Measurements from ENCODE around the gene C1orf232. TPM values are rescaled to one million over a fixed set of nuclear protein-coding genes. Genes with fewer than 3 reads are reported as not detected.

Gene C1orf232
- total and polyA plus RNA-seq, 9 of the 15 experiments (the other 6 are each of a cell fraction or from before 2014, with no cell fraction given) = not detected

- TF ChIP-seq KAT8 (IDR thresholded peaks at IDR 0.05; ENCODE audit: low read depth) (no peak), ATF2 (CRISPR knock-in tag; IDR thresholded peaks at IDR 0.05) (no peak), ARNT (IDR thresholded peaks at IDR 0.05) (no peak), DIDO1 (tag; IDR thresholded peaks at IDR 0.05; ENCODE audit: low read depth) (no peak), NELFE (IDR thresholded peaks at IDR 0.05; ENCODE audit: insufficient read depth, insufficient read length) (no peak), ZNF384 (IDR thresholded peaks at IDR 0.05; ENCODE audit: low read depth, low read length) (no peak), ZNF395 (CRISPR knock-in tag; IDR thresholded peaks at IDR 0.05) (peak; percentile 60), NFE2 (IDR thresholded peaks at IDR 0.05; ENCODE audit: low read depth) (no peak), ZNF318 (IDR thresholded peaks at IDR 0.05; ENCODE audit: borderline replicate concordance in 1 of 2, low read depth in 1 of 2) (no peak; a peak in 1 of 4 replicates), SNRNP70 (optimal IDR thresholded peaks at IDR 0.05; ENCODE audit: low read depth, low read length) (no peak), ZNF274 (IDR thresholded peaks at IDR 0.05; ENCODE audit: borderline replicate concordance, low read depth, low read length) (no peak), SNAPC5 (CRISPR knock-in tag; IDR thresholded peaks at IDR 0.05) (no peak), GTF2F1 (IDR thresholded peaks at IDR 0.05; ENCODE audit: low read depth, low read length) (no peak), ZNF184 (CRISPR knock-in tag; IDR thresholded peaks at IDR 0.05) (no peak), ZBTB8A (IDR thresholded peaks at IDR 0.05; ENCODE audit: partially characterized antibody) (no peak), ESRRB (CRISPR knock-in tag; IDR thresholded peaks at IDR 0.05; ENCODE audit: borderline replicate concordance) (no peak)
Observed at GRCh38 chr1:26124418-26125331, 44.1 kb downstream of the C1orf232 start (continued).
